ENCODE measurements around the gene KIF20B. TPM values are rescaled to one million over a fixed set of nuclear protein-coding genes. Genes with fewer than 3 reads are reported as not detected.

The KIF20B gene
- total and polyA plus RNA-seq, 2 of the 8 experiments (the other 6 are each of a cell fraction or from before 2014, with no cell fraction given), result 4.5 to 72.0 TPM

DNA sequence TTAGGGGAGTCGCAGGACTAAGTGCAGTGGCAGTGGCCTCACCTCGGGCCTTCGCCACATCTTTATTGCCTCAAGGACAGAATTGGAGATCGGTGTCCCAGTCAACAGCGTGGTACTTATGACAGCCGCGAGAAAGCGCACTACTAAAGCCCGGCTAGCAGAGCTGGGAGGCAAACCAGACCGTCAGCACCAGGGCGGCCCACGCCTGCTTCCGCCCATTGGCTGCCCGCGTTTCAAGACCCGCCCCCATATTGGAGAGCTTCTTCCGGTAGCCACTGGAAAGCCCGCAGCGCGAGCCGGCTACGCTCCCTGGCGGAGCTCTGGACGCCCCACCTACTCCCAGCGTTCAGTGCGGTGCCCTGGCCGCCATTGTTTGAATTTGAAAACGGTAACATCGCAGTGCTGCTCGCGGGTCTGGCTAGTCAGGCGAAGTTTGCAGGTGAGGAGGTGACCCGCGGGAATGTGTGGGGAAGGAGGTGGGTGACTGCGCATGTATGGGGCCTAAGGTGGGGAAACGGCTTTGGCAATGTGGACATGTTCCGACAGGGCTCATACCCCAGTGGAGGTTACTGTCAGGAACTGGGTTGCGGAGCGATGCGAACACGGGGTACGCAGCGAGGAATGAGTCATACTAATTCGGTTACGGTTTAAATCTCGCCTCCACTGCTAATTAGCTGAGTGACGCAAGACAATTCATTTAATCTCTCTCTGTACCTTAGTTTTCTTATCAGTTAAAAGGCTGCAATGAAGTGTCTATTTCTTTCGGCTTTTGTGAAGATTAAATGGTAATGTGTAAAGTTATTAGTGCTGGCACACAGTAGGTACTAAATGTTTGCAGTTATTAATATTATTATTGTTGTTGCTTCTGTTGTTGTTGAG lies at the start of gene KIF20B (continued):
- TF ChIP-seq CHD2 (IDR thresholded peaks at IDR 0.05; ENCODE audit: low read length) (peak; percentile 24; the same call in 1 of the 2 replicates), TBP (IDR thresholded peaks at IDR 0.05; ENCODE audit: low read depth, low read length) (peak; percentile 78), POLR2AphosphoS5 (IDR thresholded peaks at IDR 0.05; ENCODE audit: low read depth, low read length) (peak; percentile 94), RXRA (IDR thresholded peaks at IDR 0.05; ENCODE audit: insufficient read depth, low read depth, low read length) (no peak), CREB1 (IDR thresholded peaks at IDR 0.05) (no peak), SP4 (IDR thresholded peaks at IDR 0.05; ENCODE audit: low read length) (peak; percentile 54; the same call in 1 of the 2 replicates), BRCA1 (IDR thresholded peaks at IDR 0.05; ENCODE audit: low read depth, low read length) (peak; percentile 21; the same call in 1 of the 2 replicates), POLR2A (IDR thresholded peaks at IDR 0.05; ENCODE audit: control extremely low read depth in 1 of 2, low read depth in 2 of 2, low read length in 2 of 2) (peak; percentile 69 to 95), KDM4A (IDR thresholded peaks at IDR 0.05; ENCODE audit: low read depth, low read length, severe bottlenecking) (peak; percentile 70), CHD1 (IDR thresholded peaks at IDR 0.05; ENCODE audit: low read depth, low read length) (no peak), JUND (IDR thresholded peaks at IDR 0.05; ENCODE audit: low read length) (peak; percentile 88), GTF2F1 (IDR thresholded peaks at IDR 0.05; ENCODE audit: borderline replicate concordance, low read depth, low read length) (peak; percentile 54; the same call in 1 of the 2 replicates), EP300 (IDR thresholded peaks at IDR 0.05; ENCODE audit: borderline replicate concordance in 1 of 2, low read depth in 2 of 2, low read length in 2 of 2) (peak in 1 of 2 experiments; percentile 37; a peak in 1 of 3 replicates), EZH2 (IDR thresholded peaks at IDR 0.05; ENCODE audit: low read depth, low read length, severe bottlenecking) (no peak), KDM5A (IDR thresholded peaks at IDR 0.05; ENCODE audit: low read length) (peak; percentile 45; the same call in 1 of the 2 replicates), ASH2L (IDR thresholded peaks at IDR 0.05; ENCODE audit: low read length) (peak; percentile 96), PHF8 (conservative IDR thresholded peaks at IDR 0.05; ENCODE audit: low read depth, low read length) (peak; percentile 84), CTBP2 (IDR thresholded peaks at IDR 0.05; ENCODE audit: borderline replicate concordance, insufficient read depth, insufficient read length, low read length) (no peak), SP1 (IDR thresholded peaks at IDR 0.05; ENCODE audit: low read depth, low read length) (peak; percentile 49; the same call in 1 of the 2 replicates), TAF1 (IDR thresholded peaks at IDR 0.05; ENCODE audit: low read depth, low read length) (peak; percentile 90)
- TF ChIP-seq, protein P1, sequence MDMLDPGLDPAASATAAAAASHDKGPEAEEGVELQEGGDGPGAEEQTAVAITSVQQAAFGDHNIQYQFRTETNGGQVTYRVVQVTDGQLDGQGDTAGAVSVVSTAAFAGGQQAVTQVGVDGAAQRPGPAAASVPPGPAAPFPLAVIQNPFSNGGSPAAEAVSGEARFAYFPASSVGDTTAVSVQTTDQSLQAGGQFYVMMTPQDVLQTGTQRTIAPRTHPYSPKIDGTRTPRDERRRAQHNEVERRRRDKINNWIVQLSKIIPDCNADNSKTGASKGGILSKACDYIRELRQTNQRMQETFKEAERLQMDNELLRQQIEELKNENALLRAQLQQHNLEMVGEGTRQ (IDR thresholded peaks at IDR 0.05; ENCODE audit: low read length), result no peak
- TF ChIP-seq, protein P2, sequence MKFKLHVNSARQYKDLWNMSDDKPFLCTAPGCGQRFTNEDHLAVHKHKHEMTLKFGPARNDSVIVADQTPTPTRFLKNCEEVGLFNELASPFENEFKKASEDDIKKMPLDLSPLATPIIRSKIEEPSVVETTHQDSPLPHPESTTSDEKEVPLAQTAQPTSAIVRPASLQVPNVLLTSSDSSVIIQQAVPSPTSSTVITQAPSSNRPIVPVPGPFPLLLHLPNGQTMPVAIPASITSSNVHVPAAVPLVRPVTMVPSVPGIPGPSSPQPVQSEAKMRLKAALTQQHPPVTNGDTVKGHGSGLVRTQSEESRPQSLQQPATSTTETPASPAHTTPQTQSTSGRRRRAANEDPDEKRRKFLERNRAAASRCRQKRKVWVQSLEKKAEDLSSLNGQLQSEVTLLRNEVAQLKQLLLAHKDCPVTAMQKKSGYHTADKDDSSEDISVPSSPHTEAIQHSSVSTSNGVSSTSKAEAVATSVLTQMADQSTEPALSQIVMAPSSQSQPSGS (IDR thresholded peaks at IDR 0.05; ENCODE audit: low read length), result no peak
